HG02870 (cell line): ENCODE measurements around the gene GABRP.
"Not testable (repeated sequence)": the region's sequence is repeated elsewhere in the genome, so short reads cannot be mapped to it uniquely, and the experiment has no call there.

ENCODE experiments used
- ATAC-seq: cut with Tn5 transposase; IDR thresholded peaks from one replicate; pipeline ENCODE4 v1.9.1; 2021; ENCODE audit warnings: mild to moderate bottlenecking, moderate library complexity; ENCODE audit not compliant: unreplicated experiment

Gene GABRP

DNA sequence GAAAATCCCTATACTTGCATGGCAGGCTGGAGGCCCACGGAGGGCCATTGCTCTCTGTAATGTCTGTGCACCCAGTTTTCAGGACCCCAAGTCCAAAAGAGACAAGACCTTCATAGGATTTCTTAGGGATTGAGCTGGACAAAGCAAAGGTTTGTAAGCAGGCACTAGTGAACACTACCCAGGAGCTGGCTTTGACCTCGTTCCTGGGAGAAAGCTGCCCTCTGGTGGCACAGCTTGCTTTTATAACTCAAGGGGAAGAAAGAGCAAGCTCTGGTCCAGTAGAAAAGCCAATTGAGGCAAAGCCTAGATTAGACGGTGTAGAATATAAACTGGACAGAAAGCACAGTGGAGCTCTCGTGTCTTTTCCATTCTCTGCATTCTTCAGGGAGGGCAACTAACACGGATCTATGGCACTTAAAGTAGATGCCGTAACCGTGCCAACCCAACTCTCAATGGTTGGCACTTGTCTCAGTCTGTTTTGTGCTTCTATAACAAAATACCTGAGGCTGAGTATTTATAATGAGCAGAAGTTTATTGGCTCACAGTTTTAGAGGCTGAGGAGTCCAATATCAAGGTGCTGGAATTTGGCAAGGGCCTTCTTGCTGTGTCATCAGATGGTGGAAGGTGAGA is 7.9 kb downstream of the GABRP start:
- ATAC-seq, result no peak

DNA sequence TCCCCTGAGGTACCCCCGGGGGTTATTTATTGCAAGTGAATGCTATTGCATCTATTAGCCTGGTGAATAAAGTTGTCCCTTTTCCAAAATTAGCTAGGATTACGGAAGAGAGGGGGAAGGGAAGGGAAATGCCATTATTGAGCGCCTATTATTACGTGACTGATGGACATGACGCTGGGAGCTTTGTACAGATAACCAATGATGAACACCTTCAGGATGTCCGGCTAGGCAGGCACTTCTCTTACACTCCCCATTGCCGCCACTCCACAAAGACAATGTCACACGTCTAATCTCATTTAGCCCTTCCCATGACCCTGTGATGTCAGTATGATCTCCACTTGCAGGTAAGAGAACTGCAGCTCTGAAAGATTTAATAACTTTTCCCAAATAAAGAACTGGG is 9.4 kb downstream of the GABRP start:
- ATAC-seq, result no peak

DNA sequence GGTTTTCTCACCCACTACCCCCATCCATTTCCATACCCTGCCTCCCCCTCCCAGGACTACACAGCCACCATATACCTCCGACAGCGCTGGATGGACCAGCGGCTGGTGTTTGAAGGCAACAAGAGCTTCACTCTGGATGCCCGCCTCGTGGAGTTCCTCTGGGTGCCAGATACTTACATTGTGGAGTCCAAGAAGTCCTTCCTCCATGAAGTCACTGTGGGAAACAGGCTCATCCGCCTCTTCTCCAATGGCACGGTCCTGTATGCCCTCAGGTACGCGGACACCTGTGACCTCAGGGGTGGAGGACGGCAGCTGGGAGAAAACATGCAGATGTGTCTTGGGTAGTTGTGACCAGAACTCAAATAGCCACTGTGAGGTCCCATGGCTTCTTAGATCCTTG is 11.6 kb downstream of the GABRP start:
- ATAC-seq, result no peak

DNA sequence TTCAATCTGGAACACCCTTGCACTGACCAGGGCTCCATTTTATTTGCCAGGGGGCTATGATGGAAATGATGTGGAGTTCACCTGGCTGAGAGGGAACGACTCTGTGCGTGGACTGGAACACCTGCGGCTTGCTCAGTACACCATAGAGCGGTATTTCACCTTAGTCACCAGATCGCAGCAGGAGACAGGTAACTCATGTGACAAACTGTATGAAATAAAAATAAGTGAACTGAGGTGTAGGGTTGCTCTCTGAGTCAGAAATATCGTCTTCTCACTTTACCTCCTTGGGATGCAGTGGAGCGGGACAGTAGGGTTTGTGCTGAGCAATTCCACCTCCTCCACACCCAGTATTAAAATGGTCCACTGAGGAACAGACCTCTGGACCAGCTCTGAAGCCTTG is 22.1 kb downstream of the GABRP start:
- ATAC-seq, result no peak

DNA sequence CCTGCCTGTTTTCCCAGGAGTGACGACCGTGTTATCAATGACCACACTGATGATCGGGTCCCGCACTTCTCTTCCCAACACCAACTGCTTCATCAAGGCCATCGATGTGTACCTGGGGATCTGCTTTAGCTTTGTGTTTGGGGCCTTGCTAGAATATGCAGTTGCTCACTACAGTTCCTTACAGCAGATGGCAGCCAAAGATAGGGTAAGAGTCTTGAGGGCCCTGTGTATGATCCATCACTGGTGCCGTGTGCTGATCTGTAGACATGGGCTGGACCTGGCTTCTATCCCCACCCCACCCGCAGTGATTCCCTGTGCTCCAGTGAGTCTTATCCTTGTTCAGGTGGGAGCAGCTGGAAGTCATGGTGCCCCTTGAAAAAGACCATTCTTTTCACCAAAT is 26.0 kb downstream of the GABRP start:
- no peak for ATAC-seq

DNA sequence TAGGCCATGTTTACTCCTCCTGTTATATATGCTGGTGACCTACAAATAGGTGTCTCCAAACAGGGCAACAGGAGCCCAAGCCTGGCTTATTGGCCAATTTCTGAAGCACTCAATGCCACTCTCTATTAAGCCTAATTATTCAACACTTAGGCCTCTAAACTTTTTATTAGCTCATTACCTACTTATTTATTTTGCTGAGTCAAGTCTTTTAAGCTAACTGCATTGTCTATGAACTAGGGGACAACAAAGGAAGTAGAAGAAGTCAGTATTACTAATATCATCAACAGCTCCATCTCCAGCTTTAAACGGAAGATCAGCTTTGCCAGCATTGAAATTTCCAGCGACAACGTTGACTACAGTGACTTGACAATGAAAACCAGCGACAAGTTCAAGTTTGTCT is 28.2 kb downstream of the GABRP start:
- ATAC-seq, result no peak

DNA sequence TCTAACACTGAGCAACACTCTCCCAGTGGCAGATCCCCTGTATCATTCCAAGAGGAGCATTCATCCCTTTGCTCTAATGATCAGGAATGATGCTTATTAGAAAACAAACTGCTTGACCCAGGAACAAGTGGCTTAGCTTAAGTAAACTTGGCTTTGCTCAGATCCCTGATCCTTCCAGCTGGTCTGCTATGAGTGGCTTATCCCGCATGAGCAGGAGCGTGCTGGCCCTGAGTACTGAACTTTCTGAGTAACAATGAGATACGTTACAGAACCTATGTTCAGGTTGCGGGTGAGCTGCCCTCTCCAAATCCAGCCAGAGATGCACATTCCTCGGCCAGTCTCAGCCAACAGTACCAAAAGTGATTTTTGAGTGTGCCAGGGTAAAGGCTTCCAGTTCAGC is 29.7 kb downstream of the GABRP start:
- no peak for ATAC-seq

DNA sequence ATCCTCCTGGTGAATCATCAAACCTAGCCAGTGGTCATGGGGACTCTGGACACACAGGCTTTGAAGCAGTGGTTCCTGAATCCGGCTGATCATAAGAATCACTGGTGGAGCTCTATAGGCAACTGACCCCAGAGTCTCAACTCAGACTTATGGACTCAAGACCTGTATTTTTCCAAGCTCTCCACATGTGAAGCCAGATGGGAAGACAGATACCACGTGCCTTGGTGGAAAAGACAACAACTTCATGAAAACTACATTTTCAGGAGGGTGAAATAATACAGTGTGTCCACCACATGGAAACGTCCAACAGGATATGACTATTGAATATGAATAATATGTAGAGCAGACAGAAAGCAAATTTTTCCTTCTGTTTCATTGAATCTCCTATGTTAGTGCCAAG is 33.7 kb downstream of the GABRP start:
- no peak for ATAC-seq

DNA sequence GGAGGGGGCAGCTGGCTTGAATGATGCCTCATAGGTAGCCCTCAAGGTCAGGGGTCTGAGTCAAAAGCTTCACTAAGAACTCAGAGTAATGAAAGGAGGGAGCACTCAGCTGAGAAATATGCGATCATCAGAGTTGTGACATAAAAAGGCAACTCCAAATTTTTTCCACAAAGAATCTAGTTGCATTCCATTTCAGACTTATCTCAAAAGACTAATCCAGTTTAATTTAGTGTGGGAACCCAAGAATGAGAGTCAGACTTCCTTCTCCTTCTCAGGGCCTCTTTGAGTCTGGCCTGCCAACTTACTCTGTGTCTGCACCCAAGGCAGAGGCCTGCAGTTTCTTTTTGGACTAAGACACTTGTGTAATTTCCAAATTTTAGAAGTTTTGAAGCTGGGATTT is 34.7 kb downstream of the GABRP start:
- ATAC-seq, result no peak

DNA sequence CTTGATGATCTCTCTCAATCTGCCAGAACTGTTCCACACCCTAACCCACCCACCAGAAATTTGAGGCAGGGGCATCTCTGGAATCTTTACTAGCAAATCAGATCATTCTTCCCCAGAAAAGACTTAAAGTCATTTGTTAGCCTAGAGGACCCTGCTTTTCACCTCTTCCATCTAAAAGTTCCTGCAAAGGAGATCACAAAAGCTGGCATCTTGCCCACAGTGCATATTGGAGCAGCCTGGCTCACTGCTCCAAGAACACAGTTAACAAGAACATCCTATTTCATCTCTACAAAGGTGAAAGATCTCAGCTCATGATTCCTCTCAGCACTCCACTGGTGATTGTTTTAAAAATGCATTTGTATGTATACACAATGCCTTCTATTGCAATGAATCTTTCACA is 36.3 kb downstream of the GABRP start:
- ATAC-seq, result no peak

DNA sequence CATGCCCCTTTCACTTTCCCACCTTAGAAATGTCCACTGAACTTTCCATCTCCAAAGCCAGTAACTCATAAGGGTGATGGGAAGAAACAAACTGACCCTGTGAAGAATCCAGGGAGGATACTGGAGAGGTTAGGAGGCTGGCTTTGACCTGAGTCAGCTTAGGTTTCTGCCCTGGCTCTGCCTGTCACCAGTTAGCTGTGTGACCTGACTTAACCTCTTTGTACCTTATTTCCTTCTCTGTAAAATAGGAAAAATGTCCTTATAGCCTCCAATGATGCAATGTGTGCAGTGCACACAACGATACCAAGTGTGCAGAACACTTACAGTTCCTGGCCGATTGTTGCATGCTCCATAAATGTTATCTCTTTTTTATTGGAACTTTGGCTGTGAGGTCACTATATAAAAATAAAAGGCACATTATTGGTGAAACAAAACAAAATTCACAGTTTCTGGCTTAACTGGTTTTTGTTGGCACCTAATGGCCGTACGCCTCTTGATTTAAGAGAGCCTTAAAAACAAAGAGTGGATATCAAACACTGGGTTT is 37.8 kb downstream of the GABRP start:
- ATAC-seq, result no peak

DNA sequence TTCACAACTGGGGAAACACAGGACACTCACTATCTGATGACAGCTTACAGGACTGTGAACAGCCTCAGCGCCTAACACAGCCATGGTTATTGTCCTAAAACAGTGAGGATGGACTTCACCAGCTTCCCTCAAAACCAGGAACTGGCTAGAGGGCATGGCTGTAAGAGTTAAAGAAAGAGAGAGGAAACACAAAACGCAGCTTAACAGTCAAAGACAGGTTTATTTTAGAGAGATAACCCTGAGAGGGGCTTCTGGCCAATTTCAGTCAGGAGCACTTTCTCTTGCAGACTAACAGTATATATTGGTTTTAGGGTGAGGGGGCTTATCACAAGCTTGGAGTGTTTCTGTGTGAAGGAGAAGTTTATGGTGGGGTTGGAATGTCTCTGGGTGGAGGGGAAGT is 42.6 kb downstream of the GABRP start:
- ATAC-seq, result no peak

DNA sequence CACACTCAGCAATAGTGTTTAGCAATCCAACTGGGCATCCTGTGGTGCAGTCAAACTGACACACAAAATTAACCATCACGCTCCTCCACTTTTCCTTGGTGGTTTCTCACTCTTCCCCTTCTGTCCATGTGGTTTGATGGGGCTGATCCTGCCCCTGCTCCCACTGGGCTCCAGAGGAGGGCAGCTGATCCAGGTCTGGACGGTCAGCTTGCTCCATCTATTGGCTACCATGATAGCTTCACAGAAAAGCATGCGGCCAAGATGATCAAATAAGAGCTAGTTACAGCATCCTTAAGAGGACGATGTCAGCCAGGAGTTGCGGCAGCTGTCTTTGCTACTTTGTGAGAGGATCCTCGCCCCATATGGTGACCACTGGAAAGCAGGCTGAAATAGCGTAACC is 48.7 kb downstream of the GABRP start:
- ATAC-seq, result no peak

DNA sequence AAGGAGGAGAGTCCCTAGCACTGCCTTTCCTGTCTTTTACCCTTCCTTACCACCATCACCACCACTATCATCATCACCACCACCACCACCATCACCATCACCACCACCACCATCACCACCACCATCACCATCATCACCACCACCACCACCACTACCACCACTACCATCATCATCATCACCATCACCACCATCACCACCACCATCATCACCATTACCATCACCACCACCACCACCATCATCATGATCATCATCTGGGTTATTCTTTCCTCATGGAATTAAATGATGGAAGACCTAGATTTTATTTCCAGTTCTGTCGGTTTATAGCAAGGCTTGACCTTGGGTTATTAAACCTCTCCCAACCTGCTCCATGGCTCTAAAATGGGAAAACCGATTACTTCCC is 50.5 kb downstream of the GABRP start:
- not testable (repeated sequence) for ATAC-seq

DNA sequence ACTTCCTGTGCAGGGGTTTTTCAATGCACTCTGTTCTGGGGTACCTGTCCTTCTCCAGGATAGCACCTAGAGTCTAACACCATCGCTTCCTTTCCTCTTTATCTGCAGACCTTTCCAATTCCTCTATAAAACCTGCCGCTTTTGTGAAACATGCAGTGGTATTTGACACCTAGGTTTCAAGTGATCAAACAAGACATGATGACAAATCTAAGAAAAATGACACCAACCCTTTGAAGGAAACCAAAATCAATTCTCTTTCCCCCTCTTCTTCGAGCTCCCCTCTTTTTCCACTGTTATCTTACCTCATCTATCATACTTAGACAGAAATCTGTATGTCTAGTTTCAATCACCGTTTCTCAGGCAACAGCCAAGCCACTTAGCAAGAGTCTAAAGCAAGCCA is 52.7 kb downstream of the GABRP start:
- ATAC-seq, result no peak

DNA sequence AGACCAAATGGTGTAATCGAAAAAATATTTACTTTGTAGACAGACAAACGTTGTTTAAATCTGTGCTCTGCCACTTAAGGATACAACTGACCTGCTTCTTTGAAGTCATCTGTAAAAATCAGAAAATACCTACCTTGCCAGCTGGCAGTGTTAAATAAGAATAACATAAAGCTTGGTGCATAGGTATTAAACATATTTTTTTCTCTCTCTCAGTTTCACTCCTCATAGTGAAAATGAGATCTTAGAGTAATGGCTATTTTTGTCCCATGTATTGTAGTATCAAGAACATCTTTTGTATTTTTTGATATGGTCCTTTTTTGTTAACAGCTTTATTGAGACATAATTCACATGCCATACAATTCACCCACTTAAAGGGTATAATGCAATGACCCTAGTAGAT is 60.3 kb downstream of the GABRP start:
- ATAC-seq, result no peak

DNA sequence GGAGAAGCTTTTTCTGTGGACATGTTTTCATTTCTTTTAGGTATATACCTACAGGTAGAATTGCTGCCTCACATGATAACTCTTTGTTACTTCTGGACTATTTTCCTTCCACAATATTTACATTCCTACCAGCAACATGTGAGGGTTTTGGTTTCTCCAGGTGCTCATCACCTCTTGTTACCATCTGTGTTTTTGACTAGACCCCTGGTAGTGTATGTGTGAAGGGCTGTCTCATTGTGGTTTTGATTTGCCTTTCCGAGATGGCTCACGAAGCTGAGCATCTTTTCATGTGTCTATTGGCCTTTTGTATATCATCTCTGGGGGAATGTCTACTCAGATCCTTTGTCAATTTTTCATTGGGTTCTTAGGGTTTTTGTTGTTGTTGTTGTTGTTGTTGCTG is 61.1 kb downstream of the GABRP start:
- no peak for ATAC-seq

DNA sequence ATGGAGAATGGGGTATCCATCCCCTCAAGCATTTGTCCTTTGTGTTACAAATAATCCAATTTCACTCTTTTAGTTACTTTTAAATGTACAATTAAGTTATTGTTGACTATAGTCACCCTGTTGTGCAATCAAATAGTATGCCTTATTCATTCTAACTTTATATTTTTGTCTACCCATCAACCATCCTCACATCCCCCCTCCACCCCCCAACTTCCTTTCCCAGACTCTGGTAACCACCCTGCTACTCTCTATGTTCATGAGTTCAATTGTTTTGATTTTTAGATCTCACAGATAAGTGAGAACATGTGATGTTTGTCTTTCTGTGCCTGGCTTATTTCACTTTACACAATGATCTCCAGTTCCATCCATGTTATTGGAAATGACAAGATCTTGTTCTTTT is 62.9 kb downstream of the GABRP start:
- no peak for ATAC-seq

DNA sequence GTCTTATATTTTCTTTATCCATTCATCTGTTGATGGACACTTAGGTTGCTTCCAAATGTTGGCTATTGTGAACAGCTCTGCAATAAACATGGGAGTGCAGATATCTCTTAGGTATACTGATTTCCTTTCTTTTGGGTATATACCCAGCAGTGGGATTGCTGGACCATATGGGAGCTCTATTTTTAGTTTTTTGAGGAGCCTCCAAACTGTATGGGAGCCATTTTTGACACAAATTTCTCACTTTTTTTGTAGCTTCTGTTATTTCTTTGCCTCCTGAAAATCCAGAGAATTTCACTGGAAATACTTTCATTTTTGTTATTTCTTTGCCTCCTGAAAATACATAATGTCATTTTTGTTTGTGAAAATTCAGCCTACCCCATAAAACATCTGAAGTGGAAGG is 63.3 kb downstream of the GABRP start:
- no peak for ATAC-seq

DNA sequence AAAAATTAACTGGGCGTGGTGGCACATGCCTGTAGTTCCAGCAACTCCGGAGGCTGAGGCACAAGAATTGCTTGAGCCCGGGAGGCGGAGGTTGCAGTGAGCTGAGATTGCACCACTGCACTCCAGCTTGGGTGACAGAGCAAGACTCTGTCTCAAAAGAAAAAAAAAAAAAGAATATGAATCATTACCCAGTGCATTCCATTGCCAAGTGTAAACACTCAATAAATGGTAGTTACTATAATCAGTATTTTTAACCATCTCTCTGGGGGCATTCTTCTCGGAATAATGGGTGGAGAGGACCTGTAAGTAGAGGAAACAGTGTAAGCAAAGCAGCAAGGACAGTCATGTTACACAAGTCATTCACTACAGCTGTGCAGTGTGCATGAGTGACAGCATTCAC is 64.5 kb downstream of the GABRP start:
- no peak for ATAC-seq

DNA sequence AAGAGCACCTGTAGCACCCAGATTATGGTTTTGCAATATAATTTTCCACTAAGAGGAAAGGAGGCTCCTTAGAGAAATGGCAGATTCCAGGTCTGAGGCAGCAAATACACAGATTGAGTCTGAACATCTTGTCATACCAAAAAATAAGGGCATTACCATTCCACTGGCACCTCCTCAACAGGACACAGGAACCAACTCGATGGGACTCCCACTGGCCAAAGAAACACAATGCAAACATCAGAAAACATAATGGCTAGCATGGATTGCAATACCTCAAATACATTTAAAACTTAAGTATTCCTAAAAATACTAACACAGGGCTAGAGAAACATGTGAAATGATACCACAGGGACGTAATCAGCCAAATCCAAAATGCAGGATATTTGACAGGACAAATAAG is 65.8 kb downstream of the GABRP start:
- no peak for ATAC-seq

DNA sequence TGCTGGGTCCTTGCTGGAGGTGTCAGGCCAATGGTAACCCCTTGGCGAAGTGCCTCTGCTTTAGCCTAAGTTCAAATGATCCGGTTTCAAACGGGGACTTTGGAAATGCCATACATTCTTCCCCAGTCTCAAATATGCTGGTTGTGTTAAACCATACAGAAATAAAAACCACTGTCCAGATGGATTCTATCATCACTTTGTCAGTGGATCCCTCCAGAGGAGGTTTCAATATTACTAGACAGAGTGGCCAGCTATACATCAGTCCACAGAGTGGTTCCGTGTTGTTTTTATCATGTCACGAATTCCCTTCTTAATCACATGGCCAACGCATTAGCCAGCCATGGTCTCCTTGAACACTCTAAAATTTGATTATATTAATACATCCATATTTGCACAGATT is 71.0 kb downstream of the GABRP start:
- no peak for ATAC-seq

DNA sequence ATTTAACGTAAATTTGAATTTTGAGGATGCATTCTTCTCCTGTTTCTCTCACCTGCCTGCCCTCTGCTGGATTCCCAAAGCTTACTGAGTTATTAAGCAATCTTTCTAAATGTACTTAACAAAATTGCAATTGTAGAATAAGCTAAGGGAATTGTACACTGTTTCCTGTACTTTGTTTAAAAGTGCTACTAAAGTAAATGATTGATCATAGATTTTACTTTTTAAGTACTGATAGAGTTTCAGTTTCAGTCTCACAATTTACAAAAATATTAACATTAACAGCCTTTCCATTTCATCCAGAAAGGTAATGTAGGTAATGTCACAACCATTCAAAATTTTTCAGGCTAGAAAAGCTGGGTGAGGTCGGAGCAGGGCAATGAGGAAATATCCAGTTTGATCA is 73.5 kb downstream of the GABRP start:
- no peak for ATAC-seq
